ENCODE measurements around the gene CCM2.
A peak's percentile ranks its signal among the peaks of the same experiment; 100 is the strongest.

CCM2 gene

GRCh38 chr7:44985033-44985695 is 14.8 kb upstream of the CCM2 start:
- TF ChIP-seq CTCF (IDR thresholded peaks at IDR 0.05; ENCODE audit: poor library complexity, severe bottlenecking) = no peak
- Histone ChIP-seq H3K27me3 (ENCODE audit: insufficient read depth, poor library complexity, severe bottlenecking) (no peaks in the 10 kb centered on the region), H3K4me1 (ENCODE audit: insufficient read depth, poor library complexity, severe bottlenecking) (peaks cover 20% of the 10 kb centered on the region), H3K9me3 (ENCODE audit: severe bottlenecking) (no peaks in the 10 kb centered on the region), H3K27ac (ENCODE audit: poor library complexity, severe bottlenecking) (peak overlapping the region; percentile 72), H3K36me3 (ENCODE audit: low read depth) (peaks cover 46% of the 10 kb centered on the region), H3K4me3 (ENCODE audit: severe bottlenecking) (peak overlapping the region; percentile 55)
- ATAC-seq (ENCODE audit: low read depth) (no peak), DNase-seq (ENCODE audit: low spot score) (no peak)

- Histone ChIP-seq H3K9me3 (ENCODE audit: severe bottlenecking) (no peaks in the 10 kb centered on the region), H3K4me3 (ENCODE audit: severe bottlenecking) (peak overlapping the region; percentile 55), H3K36me3 (ENCODE audit: low read depth) (peaks cover 46% of the 10 kb centered on the region), H3K27me3 (ENCODE audit: insufficient read depth, poor library complexity, severe bottlenecking) (no peaks in the 10 kb centered on the region), H3K4me1 (ENCODE audit: insufficient read depth, poor library complexity, severe bottlenecking) (peaks cover 19% of the 10 kb centered on the region), H3K27ac (ENCODE audit: poor library complexity, severe bottlenecking) (peak overlapping the region; percentile 72)
- no peak for TF ChIP-seq CTCF (IDR thresholded peaks at IDR 0.05; ENCODE audit: poor library complexity, severe bottlenecking)
- DNase-seq (ENCODE audit: low spot score) = no peak
- no peak for ATAC-seq (ENCODE audit: low read depth)
Observed at GRCh38 chr7:44985900-44986217, 14.1 kb upstream of the CCM2 start.

- H3K4me1 ChIP-seq (ENCODE audit: insufficient read depth, poor library complexity, severe bottlenecking) = peaks cover 18% of the 10 kb centered on the region
- DNase-seq (ENCODE audit: low spot score) = peak; percentile 91
- H3K27ac ChIP-seq (ENCODE audit: poor library complexity, severe bottlenecking) = peak overlapping the region; percentile 72
- peaks cover 46% of the 10 kb centered on the region for H3K36me3 ChIP-seq (ENCODE audit: low read depth)
- peak overlapping the region; percentile 55 for H3K4me3 ChIP-seq (ENCODE audit: severe bottlenecking)
- no peaks in the 10 kb centered on the region for H3K9me3 ChIP-seq (ENCODE audit: severe bottlenecking)
- no peak for TF ChIP-seq CTCF (IDR thresholded peaks at IDR 0.05; ENCODE audit: poor library complexity, severe bottlenecking)
- no peaks in the 10 kb centered on the region for H3K27me3 ChIP-seq (ENCODE audit: insufficient read depth, poor library complexity, severe bottlenecking)
- ATAC-seq (ENCODE audit: low read depth) = peak; percentile 89
Observed at GRCh38 chr7:44986218-44987053, 13.6 kb upstream of the CCM2 start.

- peak overlapping the region; percentile 72 for H3K27ac ChIP-seq (ENCODE audit: poor library complexity, severe bottlenecking)
Observed at GRCh38 chr7:44987457-44987856, 12.5 kb upstream of the CCM2 start.

More at GRCh38 chr7:44987457-44987856, 12.5 kb upstream of the CCM2 start:
- ATAC-seq (ENCODE audit: low read depth) (no peak), DNase-seq (ENCODE audit: low spot score) (no peak)
- Histone ChIP-seq H3K36me3 (ENCODE audit: low read depth) (peaks cover 37% of the 10 kb centered on the region), H3K27me3 (ENCODE audit: insufficient read depth, poor library complexity, severe bottlenecking) (no peaks in the 10 kb centered on the region), H3K9me3 (ENCODE audit: severe bottlenecking) (no peaks in the 10 kb centered on the region), H3K4me3 (ENCODE audit: severe bottlenecking) (peak overlapping the region; percentile 55), H3K4me1 (ENCODE audit: insufficient read depth, poor library complexity, severe bottlenecking) (peaks cover 18% of the 10 kb centered on the region)
- TF ChIP-seq CTCF (IDR thresholded peaks at IDR 0.05; ENCODE audit: poor library complexity, severe bottlenecking) = no peak

Measured in RWPE2 (cell line).